HepG2 (cell line): ENCODE data around the gene GGT1. TPM values are rescaled to one million over a fixed set of nuclear protein-coding genes. Genes with fewer than 3 reads are reported as not detected.

Experiments used
- AKAP8 ChIP-seq: sonication (generic); formaldehyde crosslinking; IDR thresholded peaks from 2 replicates; pipeline ENCODE4 v1.5.1; 2020; ENCODE audit warnings: mild to moderate bottlenecking, missing genetic modification reagents
- DMAP1 ChIP-seq: IDR thresholded peaks from 2 replicates; pipeline ENCODE4 v1.6.1; 2016
- HMG20A ChIP-seq: IDR thresholded peaks from 2 replicates; pipeline ENCODE4 v1.6.1; 2016; ENCODE audit warnings: borderline replicate concordance
- JUNB ChIP-seq: sonication (generic); formaldehyde crosslinking; IDR thresholded peaks from 2 replicates; pipeline ENCODE4 v1.8.0; 2022; ENCODE audit warnings: missing genetic modification reagents, mild to moderate bottlenecking, borderline replicate concordance
- NR3C1 ChIP-seq: sonication (generic); formaldehyde crosslinking; IDR thresholded peaks from 2 replicates; pipeline ENCODE4 v1.4.0; 2020; ENCODE audit warnings: missing genetic modification reagents
- PAX8 ChIP-seq: sonication (generic); formaldehyde crosslinking; IDR thresholded peaks from 2 replicates; pipeline ENCODE4 v1.8.0; 2022; ENCODE audit warnings: mild to moderate bottlenecking, missing genetic modification reagents, borderline replicate concordance
- ZFP37 ChIP-seq: sonication (generic); formaldehyde crosslinking; IDR thresholded peaks from 2 replicates; pipeline ENCODE4 v1.4.0; 2020; ENCODE audit warnings: missing genetic modification reagents, borderline replicate concordance
- ZHX2 ChIP-seq, 2 experiments: sonication (generic) in 1 of 2; formaldehyde crosslinking in 1 of 2; IDR thresholded peaks; 2 replicates each; pipeline versions ENCODE4 v1.6.1 to v1.9.0; 2014 to 2022; ENCODE audit warnings: antibody characterized with exemption in 1 of 2, borderline replicate concordance in 1 of 2, inconsistent platforms in 1 of 2, low read depth in 1 of 2, missing genetic modification reagents in 1 of 2
- ZNF235 ChIP-seq: sonication (generic); formaldehyde crosslinking; IDR thresholded peaks from 2 replicates; pipeline ENCODE4 v1.8.1; 2023; ENCODE audit warnings: mild to moderate bottlenecking, missing genetic modification reagents, borderline replicate concordance
- ZNF326 ChIP-seq: sonication (generic); formaldehyde crosslinking; IDR thresholded peaks from 2 replicates; pipeline ENCODE4 v1.4.0; 2020; ENCODE audit warnings: missing genetic modification reagents, borderline replicate concordance
- ZNF333 ChIP-seq: sonication (generic); formaldehyde crosslinking; IDR thresholded peaks from 2 replicates; pipeline ENCODE4 v1.4.0; 2020; ENCODE audit warnings: mild to moderate bottlenecking, missing genetic modification reagents, borderline replicate concordance
- ZZZ3 ChIP-seq: sonication (generic); formaldehyde crosslinking; IDR thresholded peaks from 2 replicates; pipeline ENCODE4 v1.4.0; 2020; ENCODE audit warnings: missing genetic modification reagents, mild to moderate bottlenecking, borderline replicate concordance
- polyA plus RNA-seq, 8 experiments: library from polyadenylated mRNA; depleted of rRNA in 3 of 8; stranded (reverse) in 7 of 8; unstranded in 1 of 8; fragments of >200 nt; fragmentation: Illumina TruSeq in 4 of 8; extraction: Trizol in 4 of 8; gene quantifications; 2 replicates each; pipeline versions ENCODE4 v1.2.1 to v1.2.3, GENCODE V29; 2011 to 2016; ENCODE audit warnings: low read depth in 4 of 8, missing spikeins in 1 of 8, mixed read lengths in 1 of 8; ENCODE audit not compliant: insufficient read depth in 1 of 8
- total RNA-seq, 5 experiments: library from RNA; depleted of rRNA; stranded (reverse); fragments of >200 nt; fragmentation: Illumina TruSeq; extraction: Trizol; gene quantifications; 2 replicates each; pipeline ENCODE4 v1.2.3, GENCODE V29; 2016; ENCODE audit warnings: low read depth in 1 of 5
- TF ChIP-seq, protein P1 (sequence below): sonication (generic); formaldehyde crosslinking; IDR thresholded peaks from 2 replicates; pipeline ENCODE4 v1.4.0; 2020; ENCODE audit warnings: missing genetic modification reagents
- TF ChIP-seq, protein P2 (sequence below): sonication (generic); formaldehyde crosslinking; conservative IDR thresholded peaks from 2 replicates; pipeline ENCODE4 v1.8.0; 2022; ENCODE audit warnings: missing genetic modification reagents
- TF ChIP-seq, protein P3 (sequence below): sonication (generic); formaldehyde crosslinking; IDR thresholded peaks from 2 replicates; pipeline ENCODE4 v1.4.0; 2020; ENCODE audit warnings: mild to moderate bottlenecking, missing genetic modification reagents, borderline replicate concordance

The GGT1 gene
- total and polyA plus RNA-seq, 2 of the 13 experiments (the other 11 are each of a cell fraction or from before 2014, with no cell fraction given) = 29.9 to 103 TPM

GRCh38 chr22:24584166-24584790 lies 18.7 kb upstream of the GGT1 start (continued):
- 0 out of 2 replicates have a peak, but pooled peaks have one; percentile 43 for TF ChIP-seq ZNF333 (CRISPR knock-in tag)
- TF ChIP-seq PAX8 (CRISPR knock-in tag) = no peak
- peak; percentile 39; the same call in 1 of the 2 replicates for TF ChIP-seq AKAP8 (CRISPR knock-in tag)
- TF ChIP-seq, protein P1, sequence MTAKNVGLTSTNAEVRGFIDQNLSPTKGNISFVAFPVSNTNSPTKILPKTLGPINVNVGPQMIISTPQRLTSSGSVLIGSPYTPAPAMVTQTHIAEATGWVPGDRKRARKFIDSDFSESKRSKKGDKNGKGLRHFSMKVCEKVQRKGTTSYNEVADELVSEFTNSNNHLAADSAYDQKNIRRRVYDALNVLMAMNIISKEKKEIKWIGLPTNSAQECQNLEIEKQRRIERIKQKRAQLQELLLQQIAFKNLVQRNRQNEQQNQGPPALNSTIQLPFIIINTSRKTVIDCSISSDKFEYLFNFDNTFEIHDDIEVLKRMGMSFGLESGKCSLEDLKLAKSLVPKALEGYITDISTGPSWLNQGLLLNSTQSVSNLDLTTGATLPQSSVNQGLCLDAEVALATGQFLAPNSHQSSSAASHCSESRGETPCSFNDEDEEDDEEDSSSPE = no peak
- TF ChIP-seq ZNF326 = peak; percentile 57; the same call in 1 of the 2 replicates
- 0 out of 2 replicates have a peak, but pooled peaks have one; percentile 34 for TF ChIP-seq ZNF235 (CRISPR knock-in tag)
- no peak for TF ChIP-seq NR3C1
- no peak for TF ChIP-seq JUNB (CRISPR knock-in tag)
- TF ChIP-seq, protein P2, sequence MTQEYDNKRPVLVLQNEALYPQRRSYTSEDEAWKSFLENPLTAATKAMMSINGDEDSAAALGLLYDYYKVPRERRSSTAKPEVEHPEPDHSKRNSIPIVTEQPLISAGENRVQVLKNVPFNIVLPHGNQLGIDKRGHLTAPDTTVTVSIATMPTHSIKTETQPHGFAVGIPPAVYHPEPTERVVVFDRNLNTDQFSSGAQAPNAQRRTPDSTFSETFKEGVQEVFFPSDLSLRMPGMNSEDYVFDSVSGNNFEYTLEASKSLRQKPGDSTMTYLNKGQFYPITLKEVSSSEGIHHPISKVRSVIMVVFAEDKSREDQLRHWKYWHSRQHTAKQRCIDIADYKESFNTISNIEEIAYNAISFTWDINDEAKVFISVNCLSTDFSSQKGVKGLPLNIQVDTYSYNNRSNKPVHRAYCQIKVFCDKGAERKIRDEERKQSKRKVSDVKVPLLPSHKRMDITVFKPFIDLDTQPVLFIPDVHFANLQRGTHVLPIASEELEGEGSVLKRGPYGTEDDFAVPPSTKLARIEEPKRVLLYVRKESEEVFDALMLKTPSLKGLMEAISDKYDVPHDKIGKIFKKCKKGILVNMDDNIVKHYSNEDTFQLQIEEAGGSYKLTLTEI (CRISPR knock-in tag) = no peak
- TF ChIP-seq ZHX2 (IDR thresholded peaks at IDR 0.05; ENCODE audit: low read depth) = no peak
- no peak for TF ChIP-seq ZHX2 (CRISPR knock-in tag; IDR thresholded peaks at IDR 0.05; ENCODE audit: borderline replicate concordance)
- TF ChIP-seq HMG20A (CRISPR knock-in tag) = no peak
- TF ChIP-seq DMAP1 (CRISPR knock-in tag) = no peak
- no peak for TF ChIP-seq ZFP37 (CRISPR knock-in tag)
- TF ChIP-seq, protein P3, sequence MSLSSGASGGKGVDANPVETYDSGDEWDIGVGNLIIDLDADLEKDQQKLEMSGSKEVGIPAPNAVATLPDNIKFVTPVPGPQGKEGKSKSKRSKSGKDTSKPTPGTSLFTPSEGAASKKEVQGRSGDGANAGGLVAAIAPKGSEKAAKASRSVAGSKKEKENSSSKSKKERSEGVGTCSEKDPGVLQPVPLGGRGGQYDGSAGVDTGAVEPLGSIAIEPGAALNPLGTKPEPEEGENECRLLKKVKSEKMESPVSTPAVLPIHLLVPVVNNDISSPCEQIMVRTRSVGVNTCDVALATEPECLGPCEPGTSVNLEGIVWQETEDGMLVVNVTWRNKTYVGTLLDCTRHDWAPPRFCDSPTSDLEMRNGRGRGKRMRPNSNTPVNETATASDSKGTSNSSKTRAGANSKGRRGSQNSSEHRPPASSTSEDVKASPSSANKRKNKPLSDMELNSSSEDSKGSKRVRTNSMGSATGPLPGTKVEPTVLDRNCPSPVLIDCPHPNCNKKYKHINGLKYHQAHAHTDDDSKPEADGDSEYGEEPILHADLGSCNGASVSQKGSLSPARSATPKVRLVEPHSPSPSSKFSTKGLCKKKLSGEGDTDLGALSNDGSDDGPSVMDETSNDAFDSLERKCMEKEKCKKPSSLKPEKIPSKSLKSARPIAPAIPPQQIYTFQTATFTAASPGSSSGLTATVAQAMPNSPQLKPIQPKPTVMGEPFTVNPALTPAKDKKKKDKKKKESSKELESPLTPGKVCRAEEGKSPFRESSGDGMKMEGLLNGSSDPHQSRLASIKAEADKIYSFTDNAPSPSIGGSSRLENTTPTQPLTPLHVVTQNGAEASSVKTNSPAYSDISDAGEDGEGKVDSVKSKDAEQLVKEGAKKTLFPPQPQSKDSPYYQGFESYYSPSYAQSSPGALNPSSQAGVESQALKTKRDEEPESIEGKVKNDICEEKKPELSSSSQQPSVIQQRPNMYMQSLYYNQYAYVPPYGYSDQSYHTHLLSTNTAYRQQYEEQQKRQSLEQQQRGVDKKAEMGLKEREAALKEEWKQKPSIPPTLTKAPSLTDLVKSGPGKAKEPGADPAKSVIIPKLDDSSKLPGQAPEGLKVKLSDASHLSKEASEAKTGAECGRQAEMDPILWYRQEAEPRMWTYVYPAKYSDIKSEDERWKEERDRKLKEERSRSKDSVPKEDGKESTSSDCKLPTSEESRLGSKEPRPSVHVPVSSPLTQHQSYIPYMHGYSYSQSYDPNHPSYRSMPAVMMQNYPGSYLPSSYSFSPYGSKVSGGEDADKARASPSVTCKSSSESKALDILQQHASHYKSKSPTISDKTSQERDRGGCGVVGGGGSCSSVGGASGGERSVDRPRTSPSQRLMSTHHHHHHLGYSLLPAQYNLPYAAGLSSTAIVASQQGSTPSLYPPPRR (CRISPR knock-in tag) = no peak
- no peak for TF ChIP-seq ZZZ3 (CRISPR knock-in tag)
